WTC11 (cell line): Measurements from ENCODE around the gene CYP2C18. TPM values are rescaled to one million over a fixed set of nuclear protein-coding genes. Genes with fewer than 3 reads are reported as not detected.
"Not testable (repeated sequence)": the region's sequence is repeated elsewhere in the genome, so short reads cannot be mapped to it uniquely, and the experiment has no call there.

Experiments
- ATAC-seq: fragments of 200-7000 bp; cut with Tn5 transposase; 2 replicates; pipeline ENCODE4 v1.10.0; 2021; ENCODE audit warnings: mild to moderate bottlenecking, moderate library complexity
- CTCF ChIA-PET: fragments of 300-600 bp; sonication (Branson Sonifier 250); formaldehyde crosslinking; loops from one replicate; lab custom pipeline; 2021; ENCODE audit warnings: antibody characterized with exemption; lab: Charles Lee
- POLR2A ChIA-PET: fragments of 350-600 bp; sonication (Branson Sonifier 250); formaldehyde crosslinking; loops from one replicate; lab custom pipeline; 2021; ENCODE audit warnings: antibody characterized with exemption; lab: Charles Lee
- DNase-seq: peaks from one replicate; pipeline ENCODE4 v3.0.0; 2021; ENCODE audit warnings: low spot score
- H3K27ac Mint-ChIP-seq: 2 replicates; pipeline ENCODE4 v1.8.0; 2021; ENCODE audit warnings: mixed read lengths
- H3K27me3 Mint-ChIP-seq: 2 replicates; pipeline ENCODE4 v1.8.0; 2021; ENCODE audit warnings: low read depth, mild to moderate bottlenecking, moderate library complexity, mixed read lengths
- H3K36me3 Mint-ChIP-seq: 2 replicates; pipeline ENCODE4 v1.8.0; 2021; ENCODE audit warnings: mixed read lengths
- H3K4me1 Mint-ChIP-seq: 2 replicates; pipeline ENCODE4 v1.8.0; 2022; ENCODE audit warnings: mixed read lengths
- H3K4me3 Mint-ChIP-seq: 2 replicates; pipeline ENCODE4 v1.8.0; 2021; ENCODE audit warnings: mild to moderate bottlenecking, moderate library complexity, mixed read lengths
- H3K9me3 Mint-ChIP-seq: 2 replicates; pipeline ENCODE4 v1.8.0; 2021; ENCODE audit warnings: mixed read lengths
- CBFB ChIP-seq: sonication (generic); formaldehyde crosslinking; IDR thresholded peaks from 2 replicates; pipeline ENCODE4 v1.8.1; 2022; ENCODE audit warnings: mild to moderate bottlenecking, low read depth, missing genetic modification reagents
- GTF2I ChIP-seq: fragments of 250-450 bp; sonication (Bioruptor Pico); conservative IDR thresholded peaks from 2 replicates; pipeline ENCODE4 v1.4.0; 2021; ENCODE audit warnings: mild to moderate bottlenecking
- HMGXB4 ChIP-seq: sonication (generic); formaldehyde crosslinking; IDR thresholded peaks from 2 replicates; pipeline ENCODE4 v1.8.1; 2023; ENCODE audit warnings: mild to moderate bottlenecking, moderate library complexity, missing genetic modification reagents
- IRF2 ChIP-seq: sonication (generic); formaldehyde crosslinking; IDR thresholded peaks from 2 replicates; pipeline ENCODE4 v1.8.0; 2022; ENCODE audit warnings: low read depth, missing genetic modification reagents, borderline replicate concordance
- JUN ChIP-seq: sonication (generic); formaldehyde crosslinking; IDR thresholded peaks from 2 replicates; pipeline ENCODE4 v1.8.0; 2023; ENCODE audit warnings: mild to moderate bottlenecking, missing genetic modification reagents
- MAX ChIP-seq: sonication (generic); formaldehyde crosslinking; IDR thresholded peaks from 2 replicates; pipeline ENCODE4 v1.8.0; 2022; ENCODE audit warnings: mild to moderate bottlenecking, missing genetic modification reagents
- MLX ChIP-seq: sonication (generic); formaldehyde crosslinking; IDR thresholded peaks from 2 replicates; pipeline ENCODE4 v1.8.1; 2023; ENCODE audit warnings: mild to moderate bottlenecking, missing genetic modification reagents, moderate library complexity
- MYBL2 ChIP-seq: sonication (generic); formaldehyde crosslinking; IDR thresholded peaks from 2 replicates; pipeline ENCODE4 v1.8.1; 2023; ENCODE audit warnings: mild to moderate bottlenecking, moderate library complexity, missing genetic modification reagents
- NR1H2 ChIP-seq: sonication (generic); formaldehyde crosslinking; IDR thresholded peaks from 2 replicates; pipeline ENCODE4 v1.9.0; 2021; ENCODE audit warnings: mild to moderate bottlenecking, moderate library complexity, missing genetic modification reagents
- OVOL2 ChIP-seq: fragments of 250-450 bp; sonication (Bioruptor Pico); IDR thresholded peaks from 2 replicates; pipeline ENCODE4 v1.9.0; 2021; ENCODE audit warnings: mild to moderate bottlenecking, borderline replicate concordance
- RELA ChIP-seq: sonication (generic); formaldehyde crosslinking; IDR thresholded peaks from 2 replicates; pipeline ENCODE4 v1.8.1; 2022; ENCODE audit warnings: missing genetic modification reagents, mild to moderate bottlenecking, borderline replicate concordance
- RORB ChIP-seq: fragments of 250-450 bp; sonication (Bioruptor Pico); IDR thresholded peaks from 2 replicates; pipeline ENCODE4 v1.9.0; 2021; ENCODE audit warnings: mild to moderate bottlenecking
- SOX15 ChIP-seq: fragments of 250-450 bp; sonication (Bioruptor Pico); IDR thresholded peaks from 2 replicates; pipeline ENCODE4 v1.9.0; 2021; ENCODE audit warnings: mild to moderate bottlenecking
- ZNF138 ChIP-seq: sonication (generic); formaldehyde crosslinking; conservative IDR thresholded peaks from 2 replicates; pipeline ENCODE4 v1.8.1; 2022; ENCODE audit warnings: mild to moderate bottlenecking, moderate library complexity, missing genetic modification reagents
- ZNF219 ChIP-seq: sonication (generic); formaldehyde crosslinking; IDR thresholded peaks from 2 replicates; pipeline ENCODE4 v1.8.0; 2023; ENCODE audit warnings: missing genetic modification reagents, mild to moderate bottlenecking, borderline replicate concordance
- ZNF512 ChIP-seq: sonication (generic); formaldehyde crosslinking; IDR thresholded peaks from 2 replicates; pipeline ENCODE4 v1.8.1; 2022; ENCODE audit warnings: missing genetic modification reagents, borderline replicate concordance
- total RNA-seq: library from RNA; stranded (reverse); gene quantifications from 3 replicates; pipeline ENCODE4 v1.2.3, GENCODE V29; 2021

Gene CYP2C18
- total RNA-seq, 1 experiment from 2014 or later: 0.28 TPM

DNA sequence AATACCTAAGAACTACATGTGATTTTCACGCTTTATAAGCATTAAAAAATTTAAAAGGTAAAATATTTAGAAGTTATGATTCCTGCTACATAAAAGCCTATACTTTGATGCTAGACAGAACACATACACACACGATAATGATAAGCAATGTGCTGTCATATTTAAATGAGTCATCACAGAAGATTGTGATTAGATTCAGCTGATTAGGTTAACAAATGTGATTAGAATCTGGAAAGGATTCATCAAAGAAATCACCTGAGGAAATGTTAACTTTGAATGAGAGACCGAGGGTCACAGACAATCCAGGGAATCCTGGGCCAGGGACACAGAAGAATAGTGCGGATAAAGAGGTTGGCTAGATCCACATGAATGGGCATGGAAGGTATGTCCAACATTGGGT is 42.0 kb upstream of the CYP2C18 start:
- Mint-ChIP-seq H3K36me3 (peaks cover 33% of the 10 kb centered on the region), H3K27me3 (peaks cover 8% of the 10 kb centered on the region), H3K27ac (no peak overlapping the region), H3K4me1 (no peaks in the 10 kb centered on the region)
- ChIA-PET CTCF (interaction anchor here (1.0 kb wide), 1 partner anchor 286 kb away, joined by 3 read pairs; no protein-coding TSS in a partner anchor), POLR2A (no interaction called here)
- DNase-seq: no peak
- TF ChIP-seq MYBL2 (CRISPR knock-in tag) (no peak), OVOL2 (no peak), ZNF512 (CRISPR knock-in tag) (no peak)
- TF ChIP-seq, all 79 proteins: peak for 0
- Mint-ChIP-seq H3K4me3 (no peak overlapping the region), H3K9me3 (peaks cover 35% of the 10 kb centered on the region)
- no peak for ATAC-seq

GRCh38 chr10:94644352-94644751 is 39.2 kb upstream of the CYP2C18 start:
- CTCF ChIA-PET: no interaction called here
- ATAC-seq (no peak), DNase-seq (no peak)
- POLR2A ChIA-PET: no interaction called here
- Mint-ChIP-seq H3K27me3 (peaks cover under 1% of the 10 kb centered on the region; the same call in 1 of the 2 replicates), H3K36me3 (peaks cover 7% of the 10 kb centered on the region), H3K9me3 (peaks cover 11% of the 10 kb centered on the region), H3K27ac (no peak overlapping the region), H3K4me3 (no peak overlapping the region), H3K4me1 (no peaks in the 10 kb centered on the region)
- TF ChIP-seq ZNF138 (CRISPR knock-in tag): no peak
- TF ChIP-seq MLX: no peak
- TF ChIP-seq NR1H2 (CRISPR knock-in tag): no peak
- no peak for TF ChIP-seq GTF2I (CRISPR knock-in tag)
- TF ChIP-seq CBFB (CRISPR knock-in tag): no peak
- TF ChIP-seq JUN (CRISPR knock-in tag): no peak
- TF ChIP-seq HMGXB4 (CRISPR knock-in tag): no peak
- no peak for TF ChIP-seq RELA
- TF ChIP-seq RORB: no peak
- no peak for TF ChIP-seq MAX (CRISPR knock-in tag)
- TF ChIP-seq IRF2 (CRISPR knock-in tag): no peak
- no peak for TF ChIP-seq SOX15 (CRISPR knock-in tag)
- TF ChIP-seq ZNF219 (CRISPR knock-in tag): no peak

DNA sequence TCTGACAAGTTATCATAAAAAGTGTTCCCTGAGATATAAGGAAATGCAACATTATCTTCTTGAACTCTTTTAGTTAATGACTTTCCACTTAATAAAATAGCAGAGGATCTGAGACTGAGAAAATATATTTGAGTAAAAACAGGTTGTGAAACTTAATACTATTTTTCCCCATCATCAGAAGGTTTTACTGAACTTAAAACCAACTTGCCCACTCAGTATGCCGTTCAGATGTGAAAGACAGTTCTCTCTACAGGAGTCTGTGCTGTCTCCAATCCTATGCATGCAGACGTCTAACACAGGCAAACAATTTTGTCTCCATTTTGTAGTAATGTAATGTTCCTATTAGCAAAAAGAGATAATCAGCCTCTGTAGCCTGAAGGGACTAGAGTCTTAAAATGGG is 38.2 kb upstream of the CYP2C18 start:
- DNase-seq (no peak), ATAC-seq (no peak)
- no peak overlapping the region for H3K27ac Mint-ChIP-seq
- no peak for TF ChIP-seq NR1H2 (CRISPR knock-in tag)
- H3K4me3 Mint-ChIP-seq: no peak overlapping the region
- no peaks in the 10 kb centered on the region; the same call in 1 of the 2 replicates for H3K27me3 Mint-ChIP-seq
- ChIA-PET CTCF (no interaction called here), POLR2A (no interaction called here)
- no peaks in the 10 kb centered on the region for H3K4me1 Mint-ChIP-seq
- no peaks in the 10 kb centered on the region for H3K36me3 Mint-ChIP-seq
- peaks cover 9% of the 10 kb centered on the region; the same call in 1 of the 2 replicates for H3K9me3 Mint-ChIP-seq

DNA sequence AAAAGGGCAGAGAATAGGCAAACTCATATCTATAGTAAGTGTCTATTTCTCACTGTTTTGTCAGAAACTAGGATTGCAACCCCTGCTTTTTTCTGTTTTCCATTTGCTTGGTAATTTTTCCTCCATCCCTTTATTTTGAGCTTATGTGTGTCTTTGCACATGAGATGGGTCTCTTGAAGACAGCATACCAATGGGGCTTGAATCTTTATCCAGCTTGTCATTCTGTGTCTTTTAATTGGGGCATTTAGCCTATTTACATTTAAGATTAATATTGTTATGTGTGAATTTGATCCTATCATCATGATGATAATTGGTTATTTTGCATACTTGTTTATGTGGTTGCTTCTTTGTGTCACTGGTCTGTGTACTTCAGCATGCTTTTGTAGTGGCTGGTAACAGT is 28.3 kb upstream of the CYP2C18 start:
- ATAC-seq, H3K4me1 Mint-ChIP-seq, CTCF ChIA-PET, POLR2A ChIA-PET, H3K27ac Mint-ChIP-seq, H3K4me3 Mint-ChIP-seq, DNase-seq, H3K27me3 Mint-ChIP-seq: not testable (repeated sequence)
- H3K36me3 Mint-ChIP-seq: peaks cover 28% of the 10 kb centered on the region
- peaks cover 44% of the 10 kb centered on the region for H3K9me3 Mint-ChIP-seq
